ENCODE measurements around the gene LDB2.

LDB2 gene

GRCh38 chr4:16596267-16596666, 302.2 kb downstream of the LDB2 start:
- Histone ChIP-seq H3K9me2 (replicated peaks; ENCODE audit: control insufficient read depth, low read length) (no peaks in the 10 kb centered on the region), H3K9me3 (ENCODE audit: control insufficient read depth, insufficient read depth, low read length) (no peaks in the 10 kb centered on the region), H3K36me3 (ENCODE audit: control insufficient read depth, low read length) (no peaks in the 10 kb centered on the region), H3F3A (ENCODE audit: control insufficient read depth, insufficient read depth) (no peaks in the 10 kb centered on the region), H3K4me1 (ENCODE audit: control insufficient read depth, low read length) (no peaks in the 10 kb centered on the region), H3K27ac (ENCODE audit: low read depth, low read length) (no peak overlapping the region), H3K27me3 (ENCODE audit: control insufficient read depth, low read length) (no peaks in the 10 kb centered on the region), H3K4me3 (ENCODE audit: low read length) (no peak overlapping the region), H4K20me1 (ENCODE audit: control insufficient read depth, insufficient read depth, low read depth, low read length) (no peaks in the 10 kb centered on the region), H3K4me2 (ENCODE audit: low read length) (no peak overlapping the region), H3K79me2 (ENCODE audit: control insufficient read depth, low read length) (no peaks in the 10 kb centered on the region)
- TF ChIP-seq CTCF (IDR thresholded peaks at IDR 0.05; ENCODE audit: low read depth, low read length, poor library complexity, severe bottlenecking) (no peak), EZH2phosphoT487 (IDR thresholded peaks at IDR 0.05; ENCODE audit: borderline replicate concordance, low read length) (no peak)

GRCh38 chr4:16594128-16594527, 304.3 kb downstream of the LDB2 start:
- Histone ChIP-seq H3K4me2 (ENCODE audit: low read length) (no peak overlapping the region), H3K27me3 (ENCODE audit: control insufficient read depth, low read length) (no peaks in the 10 kb centered on the region), H3K36me3 (ENCODE audit: control insufficient read depth, low read length) (no peaks in the 10 kb centered on the region), H3K4me1 (ENCODE audit: control insufficient read depth, low read length) (no peaks in the 10 kb centered on the region), H3F3A (ENCODE audit: control insufficient read depth, insufficient read depth) (no peaks in the 10 kb centered on the region), H3K9me2 (replicated peaks; ENCODE audit: control insufficient read depth, low read length) (no peaks in the 10 kb centered on the region), H3K27ac (ENCODE audit: low read depth, low read length) (no peak overlapping the region), H3K9me3 (ENCODE audit: control insufficient read depth, insufficient read depth, low read length) (no peaks in the 10 kb centered on the region), H3K79me2 (ENCODE audit: control insufficient read depth, low read length) (no peaks in the 10 kb centered on the region), H4K20me1 (ENCODE audit: control insufficient read depth, insufficient read depth, low read depth, low read length) (no peaks in the 10 kb centered on the region), H3K4me3 (ENCODE audit: low read length) (no peak overlapping the region)
- no peak for TF ChIP-seq CTCF (IDR thresholded peaks at IDR 0.05; ENCODE audit: low read depth, low read length, poor library complexity, severe bottlenecking)
- TF ChIP-seq EZH2phosphoT487 (IDR thresholded peaks at IDR 0.05; ENCODE audit: borderline replicate concordance, low read length): no peak

GRCh38 chr4:16593386-16593785, 305.1 kb downstream of the LDB2 start:
- no peak overlapping the region for H3K4me3 ChIP-seq (ENCODE audit: low read length)
- TF ChIP-seq CTCF (IDR thresholded peaks at IDR 0.05; ENCODE audit: low read depth, low read length, poor library complexity, severe bottlenecking): no peak
- TF ChIP-seq EZH2phosphoT487 (IDR thresholded peaks at IDR 0.05; ENCODE audit: borderline replicate concordance, low read length): no peak

More at GRCh38 chr4:16593386-16593785, 305.1 kb downstream of the LDB2 start:
- no peaks in the 10 kb centered on the region for H3K4me1 ChIP-seq (ENCODE audit: control insufficient read depth, low read length)
- no peak overlapping the region for H3K27ac ChIP-seq (ENCODE audit: low read depth, low read length)
- no peaks in the 10 kb centered on the region for H3K36me3 ChIP-seq (ENCODE audit: control insufficient read depth, low read length)
- no peaks in the 10 kb centered on the region for H3K79me2 ChIP-seq (ENCODE audit: control insufficient read depth, low read length)
- H3K9me2 ChIP-seq (replicated peaks; ENCODE audit: control insufficient read depth, low read length): no peaks in the 10 kb centered on the region
- H3K27me3 ChIP-seq (ENCODE audit: control insufficient read depth, low read length): no peaks in the 10 kb centered on the region
- H3K4me2 ChIP-seq (ENCODE audit: low read length): no peak overlapping the region
- H3F3A ChIP-seq (ENCODE audit: control insufficient read depth, insufficient read depth): no peaks in the 10 kb centered on the region
- no peaks in the 10 kb centered on the region for H4K20me1 ChIP-seq (ENCODE audit: control insufficient read depth, insufficient read depth, low read depth, low read length)
- H3K9me3 ChIP-seq (ENCODE audit: control insufficient read depth, insufficient read depth, low read length): no peaks in the 10 kb centered on the region
